Thoracic aorta (tissue), 2 donors: ENCODE results near the gene NPDC1. TPM values are rescaled to one million over a fixed set of nuclear protein-coding genes. Genes with fewer than 3 reads are reported as not detected.
"Not testable (repeated sequence)": the region's sequence is repeated elsewhere in the genome, so short reads cannot be mapped to it uniquely, and the experiment has no call there.

ENCODE experiments used
- ATAC-seq: fragments of 150-250 bp; one replicate; pipeline ENCODE4 v1.8.0; 2017; ENCODE audit warnings: low read depth; ENCODE audit not compliant: insufficient number of reproducible peaks, low FRiP score
- DNase-seq: peaks from one replicate; pipeline ENCODE4 v3.0.0-alpha.2; 2020; ENCODE audit warnings: low spot score
- H3K27ac ChIP-seq, 2 donors: fragments of 200-600 bp; sonication (generic); 1 replicate in 1 of 2; 2 replicates in 1 of 2; pipeline ENCODE4 v1.5.1; 2016; ENCODE audit warnings: mild to moderate bottlenecking in 2 of 2, moderate library complexity in 2 of 2
- H3K27me3 ChIP-seq: fragments of 200-600 bp; sonication (generic); replicated peaks from 2 replicates; pipeline ENCODE4 v1.6.0; 2016; ENCODE audit warnings: mild to moderate bottlenecking; ENCODE audit not compliant: insufficient read depth
- H3K36me3 ChIP-seq: fragments of 200-600 bp; sonication (generic); one replicate; pipeline ENCODE4 v1.5.1; 2016
- H3K4me1 ChIP-seq, 2 donors: fragments of 200-600 bp; sonication (generic); 1 replicate in 1 of 2; 2 replicates in 1 of 2; pipeline versions ENCODE4 v1.5.1 to v1.6.0; 2016; ENCODE audit warnings: low read depth in 2 of 2, mild to moderate bottlenecking in 1 of 2; ENCODE audit not compliant: control insufficient read depth in 1 of 2
- H3K4me3 ChIP-seq: fragments of 200-600 bp; sonication (generic); 2 replicates; pipeline ENCODE4 v1.5.1; 2016; ENCODE audit warnings: mild to moderate bottlenecking
- H3K9me3 ChIP-seq: fragments of 200-600 bp; sonication (generic); 2 replicates; pipeline ENCODE4 v1.5.1; 2016
- CTCF ChIP-seq: fragments of 200-600 bp; sonication (generic); IDR thresholded peaks from one replicate; pipeline ENCODE4 v1.5.1; 2019; ENCODE audit warnings: antibody characterized with exemption
- total RNA-seq, 2 donors: library from RNA; depleted of rRNA; stranded (reverse); fragments of >200 nt; gene quantifications; one replicate each; pipeline versions ENCODE4 v1.1.0 to v1.2.3, GENCODE V29; 2016

Gene NPDC1
- total RNA-seq, 2 donors from 2014 or later, result 71.5 to 95.8 TPM

- H3K27me3 ChIP-seq, result no peaks in the 10 kb centered on the region
- no peak overlapping the region for H3K27ac ChIP-seq
- no peak overlapping the region for H3K4me3 ChIP-seq
- peaks cover 16% of the 10 kb centered on the region for H3K36me3 ChIP-seq
- H3K4me1 ChIP-seq, result no peaks in the 10 kb centered on the region
- TF ChIP-seq CTCF, result no peak
- no peaks in the 10 kb centered on the region for H3K9me3 ChIP-seq
- DNase-seq, result no peak
- ATAC-seq, result no peak
These were observed 38.1 kb downstream of the NPDC1 start for GRCh38 chr9:137007816-137008270.

- H3K27ac ChIP-seq, result no peak overlapping the region
- no peak for DNase-seq
- H3K36me3 ChIP-seq, result peaks cover 12% of the 10 kb centered on the region
- TF ChIP-seq CTCF, result no peak
- no peaks in the 10 kb centered on the region for H3K27me3 ChIP-seq
- no peak overlapping the region for H3K4me3 ChIP-seq
- ATAC-seq, result no peak
- H3K9me3 ChIP-seq, result no peaks in the 10 kb centered on the region
- H3K4me1 ChIP-seq, result no peaks in the 10 kb centered on the region
These were observed 38.7 kb downstream of the NPDC1 start for GRCh38 chr9:137007108-137007815.

- TF ChIP-seq CTCF, result no peak
- Histone ChIP-seq H3K4me3 (no peak overlapping the region), H3K27ac (no peak overlapping the region), H3K9me3 (no peaks in the 10 kb centered on the region), H3K4me1 (no peaks in the 10 kb centered on the region), H3K27me3 (no peaks in the 10 kb centered on the region), H3K36me3 (peaks cover 9% of the 10 kb centered on the region)
- DNase-seq (no peak), ATAC-seq (no peak)
These were observed 39.6 kb downstream of the NPDC1 start for GRCh38 chr9:137006116-137007003.

- H3K9me3 ChIP-seq, H3K4me1 ChIP-seq, H3K27ac ChIP-seq, H3K27me3 ChIP-seq, DNase-seq, ATAC-seq, H3K36me3 ChIP-seq, H3K4me3 ChIP-seq: not testable (repeated sequence)
These were observed 41.7 kb downstream of the NPDC1 start for GRCh38 chr9:137004285-137004684.

GRCh38 chr9:137002646-137003041, 43.3 kb downstream of the NPDC1 start:
- TF ChIP-seq CTCF, result no peak
- H3K27ac ChIP-seq, result no peak overlapping the region

More at GRCh38 chr9:137002646-137003041, 43.3 kb downstream of the NPDC1 start:
- H3K27me3 ChIP-seq, result no peaks in the 10 kb centered on the region
- DNase-seq (no peak), ATAC-seq (no peak)
- no peaks in the 10 kb centered on the region for H3K4me1 ChIP-seq
- no peak overlapping the region for H3K4me3 ChIP-seq
- no peaks in the 10 kb centered on the region for H3K9me3 ChIP-seq
- H3K36me3 ChIP-seq, result no peaks in the 10 kb centered on the region
